ENCODE results near the gene BAMBI.

Gene BAMBI

GRCh38 chr10:28631896-28632583 lies 45.3 kb upstream of the BAMBI start (continued):
- no peak for TF ChIP-seq REPIN1 (tag by site-specific recombination; IDR thresholded peaks at IDR 0.05; ENCODE audit: low read depth)
- TF ChIP-seq ZNF843 (tag by site-specific recombination; IDR thresholded peaks at IDR 0.05), result peak; percentile 76; the same call in 1 of the 2 replicates
- TF ChIP-seq TSHZ1 (tag by site-specific recombination; IDR thresholded peaks at IDR 0.05; ENCODE audit: borderline replicate concordance), result no peak; the same call in 1 of the 2 replicates
- TF ChIP-seq, protein P1, sequence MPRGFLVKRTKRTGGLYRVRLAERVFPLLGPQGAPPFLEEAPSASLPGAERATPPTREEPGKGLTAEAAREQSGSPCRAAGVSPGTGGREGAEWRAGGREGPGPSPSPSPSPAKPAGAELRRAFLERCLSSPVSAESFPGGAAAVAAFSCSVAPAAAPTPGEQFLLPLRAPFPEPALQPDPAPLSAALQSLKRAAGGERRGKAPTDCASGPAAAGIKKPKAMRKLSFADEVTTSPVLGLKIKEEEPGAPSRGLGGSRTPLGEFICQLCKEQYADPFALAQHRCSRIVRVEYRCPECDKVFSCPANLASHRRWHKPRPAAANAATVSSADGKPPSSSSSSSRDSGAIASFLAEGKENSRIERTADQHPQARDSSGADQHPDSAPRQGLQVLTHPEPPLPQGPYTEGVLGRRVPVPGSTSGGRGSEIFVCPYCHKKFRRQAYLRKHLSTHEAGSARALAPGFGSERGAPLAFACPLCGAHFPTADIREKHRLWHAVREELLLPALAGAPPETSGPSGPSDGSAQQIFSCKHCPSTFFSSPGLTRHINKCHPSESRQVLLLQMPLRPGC (tag by site-specific recombination; IDR thresholded peaks at IDR 0.05), result peak; percentile 89
- TF ChIP-seq GFI1B (tag by site-specific recombination; IDR thresholded peaks at IDR 0.05), result peak; percentile 34; the same call in 1 of the 2 replicates
- TF ChIP-seq ZSCAN18 (tag by site-specific recombination; IDR thresholded peaks at IDR 0.05), result no peak
- peak; percentile 91 for TF ChIP-seq ZNF664 (tag by site-specific recombination; IDR thresholded peaks at IDR 0.05)
- TF ChIP-seq ZNF335 (tag by site-specific recombination; conservative IDR thresholded peaks at IDR 0.05), result 0 out of 2 replicates have a peak, but pooled peaks have one; percentile 27
- TF ChIP-seq ZBTB44 (tag by site-specific recombination; IDR thresholded peaks at IDR 0.05), result 0 out of 2 replicates have a peak, but pooled peaks have one; percentile 25
- TF ChIP-seq, protein P2, sequence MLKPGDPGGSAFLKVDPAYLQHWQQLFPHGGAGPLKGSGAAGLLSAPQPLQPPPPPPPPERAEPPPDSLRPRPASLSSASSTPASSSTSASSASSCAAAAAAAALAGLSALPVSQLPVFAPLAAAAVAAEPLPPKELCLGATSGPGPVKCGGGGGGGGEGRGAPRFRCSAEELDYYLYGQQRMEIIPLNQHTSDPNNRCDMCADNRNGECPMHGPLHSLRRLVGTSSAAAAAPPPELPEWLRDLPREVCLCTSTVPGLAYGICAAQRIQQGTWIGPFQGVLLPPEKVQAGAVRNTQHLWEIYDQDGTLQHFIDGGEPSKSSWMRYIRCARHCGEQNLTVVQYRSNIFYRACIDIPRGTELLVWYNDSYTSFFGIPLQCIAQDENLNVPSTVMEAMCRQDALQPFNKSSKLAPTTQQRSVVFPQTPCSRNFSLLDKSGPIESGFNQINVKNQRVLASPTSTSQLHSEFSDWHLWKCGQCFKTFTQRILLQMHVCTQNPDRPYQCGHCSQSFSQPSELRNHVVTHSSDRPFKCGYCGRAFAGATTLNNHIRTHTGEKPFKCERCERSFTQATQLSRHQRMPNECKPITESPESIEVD (tag by site-specific recombination; IDR thresholded peaks at IDR 0.05), result peak; percentile 97
- TF ChIP-seq ZNF707 (tag by site-specific recombination; IDR thresholded peaks at IDR 0.05), result no peak
- peak; percentile 83 for TF ChIP-seq ZNF24 (tag by site-specific recombination; IDR thresholded peaks at IDR 0.05)
- TF ChIP-seq ZSCAN30 (tag by site-specific recombination; IDR thresholded peaks at IDR 0.05), result peak; percentile 81; the same call in 1 of the 2 replicates
- TF ChIP-seq ZBTB17 (tag by site-specific recombination; IDR thresholded peaks at IDR 0.05), result peak; percentile 46; the same call in 1 of the 2 replicates
- no peak for TF ChIP-seq ZNF558 (tag by site-specific recombination; IDR thresholded peaks at IDR 0.05)
- no peak for TF ChIP-seq ZNF548 (tag by site-specific recombination; IDR thresholded peaks at IDR 0.05)
- TF ChIP-seq ZBTB20 (tag by site-specific recombination; IDR thresholded peaks at IDR 0.05), result no peak
- TF ChIP-seq BCL11A (tag by site-specific recombination; IDR thresholded peaks at IDR 0.05; ENCODE audit: low read depth), result peak; percentile 73; the same call in 1 of the 2 replicates
- peak; percentile 79; the same call in 1 of the 2 replicates for TF ChIP-seq ZNF580 (tag by site-specific recombination; IDR thresholded peaks at IDR 0.05)
- TF ChIP-seq ZNF146 (tag by site-specific recombination; IDR thresholded peaks at IDR 0.05), result peak; percentile 60
- peak; percentile 46; the same call in 1 of the 2 replicates for TF ChIP-seq FEZF1 (tag by site-specific recombination; IDR thresholded peaks at IDR 0.05)
- TF ChIP-seq ZNF624 (tag by site-specific recombination; IDR thresholded peaks at IDR 0.05), result no peak
- 0 out of 2 replicates have a peak, but pooled peaks have one; percentile 32 for TF ChIP-seq KLF8 (tag by site-specific recombination; IDR thresholded peaks at IDR 0.05)
- peak; percentile 66; the same call in 1 of the 2 replicates for TF ChIP-seq ZEB2 (tag by site-specific recombination; IDR thresholded peaks at IDR 0.05)
- no peak for TF ChIP-seq ZNF140 (tag by site-specific recombination; IDR thresholded peaks at IDR 0.05)
- no peak for TF ChIP-seq ZNF433 (tag by site-specific recombination; IDR thresholded peaks at IDR 0.05; ENCODE audit: low read depth)
- TF ChIP-seq ZNF473 (tag by site-specific recombination; IDR thresholded peaks at IDR 0.05), result no peak
- no peak for TF ChIP-seq ZNF211 (tag by site-specific recombination; IDR thresholded peaks at IDR 0.05; ENCODE audit: low read depth)
- 0 out of 2 replicates have a peak, but pooled peaks have one; percentile 33 for TF ChIP-seq ZSCAN23 (tag by site-specific recombination; IDR thresholded peaks at IDR 0.05)
- no peak for TF ChIP-seq ZFP41 (tag by site-specific recombination; IDR thresholded peaks at IDR 0.05; ENCODE audit: borderline replicate concordance)
